ENCODE results near the gene PAIP2.
A peak's percentile ranks its signal among the peaks of the same experiment; 100 is the strongest.
"Not testable (repeated sequence)": the region's sequence is repeated elsewhere in the genome, so short reads cannot be mapped to it uniquely, and the experiment has no call there.

Gene PAIP2

GRCh38 chr5:139378941-139379361, 37.3 kb downstream of the PAIP2 start:
- DNase-seq (ENCODE audit: low read depth): no peak

- DNase-seq (ENCODE audit: low read depth): no peak
These were observed 38.2 kb downstream of the PAIP2 start for GRCh38 chr5:139379626-139380449.

GRCh38 chr5:139381837-139382761, 40.4 kb downstream of the PAIP2 start:
- DNase-seq (ENCODE audit: low read depth): no peak

GRCh38 chr5:139382807-139383206, 41.2 kb downstream of the PAIP2 start:
- no peak for DNase-seq (ENCODE audit: low read depth)

GRCh38 chr5:139383275-139383992, 41.8 kb downstream of the PAIP2 start, which contains the start of gene SLC23A1:
Gene SLC23A1 (minus strand): TSS chr5:139383297. CDS start chr5:139383253, 44 bp downstream.
- peak; percentile 58 for DNase-seq (ENCODE audit: low read depth)

GRCh38 chr5:139383993-139384590, 42.4 kb downstream of the PAIP2 start:
- no peak for DNase-seq (ENCODE audit: low read depth)

GRCh38 chr5:139384591-139385051, 43.0 kb downstream of the PAIP2 start:
- no peak for DNase-seq (ENCODE audit: low read depth)

- no peak for DNase-seq (ENCODE audit: low read depth)
These were observed 43.7 kb downstream of the PAIP2 start for GRCh38 chr5:139385061-139386049.

GRCh38 chr5:139386050-139386438, 44.4 kb downstream of the PAIP2 start:
- DNase-seq (ENCODE audit: low read depth): no peak

- not testable (repeated sequence) for DNase-seq (ENCODE audit: low read depth)
These were observed 45.3 kb downstream of the PAIP2 start for GRCh38 chr5:139386956-139387355.

GRCh38 chr5:139387611-139388197, 46.0 kb downstream of the PAIP2 start:
- no peak for DNase-seq (ENCODE audit: low read depth)

- DNase-seq (ENCODE audit: low read depth): peak; percentile 54
These were observed 46.7 kb downstream of the PAIP2 start for GRCh38 chr5:139388198-139388821.

GRCh38 chr5:139389701-139390638, 48.3 kb downstream of the PAIP2 start, which contains the start of gene MZB1:
Gene MZB1 (minus strand): TSS chr5:139389913. CDS start chr5:139389856, 57 bp downstream.
- no peak for DNase-seq (ENCODE audit: low read depth)

GRCh38 chr5:139390639-139391569, 49.2 kb downstream of the PAIP2 start:
- DNase-seq (ENCODE audit: low read depth): no peak

GRCh38 chr5:139391570-139392323, 50.1 kb downstream of the PAIP2 start:
- no peak for DNase-seq (ENCODE audit: low read depth)

GRCh38 chr5:139392324-139392677, 50.6 kb downstream of the PAIP2 start:
- no peak for DNase-seq (ENCODE audit: low read depth)
